GM21717 (cell line): Measurements from ENCODE around the gene KIAA0232.

Source experiments
- ATAC-seq: cut with Tn5 transposase; IDR thresholded peaks from one replicate; pipeline ENCODE4 v1.9.1; 2021; ENCODE audit warnings: mild to moderate bottlenecking, moderate library complexity; ENCODE audit not compliant: unreplicated experiment

Gene KIAA0232

GRCh38 chr4:6912441-6912840, 129.9 kb downstream of the KIAA0232 start:
- no peak for ATAC-seq

DNA sequence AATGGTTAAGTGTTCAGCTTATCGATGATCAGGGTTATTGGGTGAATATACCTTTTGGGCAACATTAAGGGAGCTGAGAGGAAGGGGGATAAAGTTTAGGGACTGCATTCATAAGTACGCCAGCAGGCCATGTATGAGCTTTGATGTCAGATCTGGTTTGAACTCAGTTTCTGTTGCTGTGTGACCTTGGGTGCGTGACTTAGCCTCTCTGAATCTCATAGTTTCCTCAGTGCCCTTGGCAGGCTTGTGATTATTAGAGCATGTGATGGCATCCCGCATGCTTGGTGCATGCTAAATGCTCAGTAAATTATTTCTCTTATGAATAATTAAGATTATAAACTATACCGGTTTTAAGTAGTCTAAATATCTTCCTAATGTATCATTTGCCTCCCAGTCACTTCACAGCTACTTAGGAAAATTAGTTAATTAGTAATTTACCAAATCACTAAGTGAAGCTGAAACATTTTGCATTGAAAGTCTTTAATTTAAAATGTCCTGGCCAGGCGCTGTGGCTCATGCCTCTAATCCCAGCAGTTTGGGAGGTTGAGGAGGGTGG, 130.9 kb downstream of the KIAA0232 start:
- ATAC-seq, result no peak

DNA sequence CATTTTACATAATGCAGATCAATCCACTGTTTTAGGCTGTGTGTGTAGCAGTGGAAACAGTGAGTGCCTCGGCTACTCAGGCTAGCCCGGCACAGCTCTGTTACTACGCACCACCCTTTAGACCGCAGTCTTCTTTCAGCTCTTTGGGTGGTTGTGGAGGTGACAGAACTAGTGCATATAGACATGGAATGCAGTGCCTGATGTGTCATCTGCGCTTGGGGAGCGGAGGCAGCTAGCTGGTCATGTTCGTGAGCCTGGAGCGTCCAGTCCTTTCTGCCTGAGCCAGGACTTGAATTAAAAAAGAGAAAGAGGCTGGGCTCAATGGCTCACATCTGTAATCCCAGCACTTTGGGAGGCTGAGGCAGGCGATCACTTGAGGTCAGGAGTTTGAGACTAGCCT, 131.9 kb downstream of the KIAA0232 start:
- no peak for ATAC-seq

DNA sequence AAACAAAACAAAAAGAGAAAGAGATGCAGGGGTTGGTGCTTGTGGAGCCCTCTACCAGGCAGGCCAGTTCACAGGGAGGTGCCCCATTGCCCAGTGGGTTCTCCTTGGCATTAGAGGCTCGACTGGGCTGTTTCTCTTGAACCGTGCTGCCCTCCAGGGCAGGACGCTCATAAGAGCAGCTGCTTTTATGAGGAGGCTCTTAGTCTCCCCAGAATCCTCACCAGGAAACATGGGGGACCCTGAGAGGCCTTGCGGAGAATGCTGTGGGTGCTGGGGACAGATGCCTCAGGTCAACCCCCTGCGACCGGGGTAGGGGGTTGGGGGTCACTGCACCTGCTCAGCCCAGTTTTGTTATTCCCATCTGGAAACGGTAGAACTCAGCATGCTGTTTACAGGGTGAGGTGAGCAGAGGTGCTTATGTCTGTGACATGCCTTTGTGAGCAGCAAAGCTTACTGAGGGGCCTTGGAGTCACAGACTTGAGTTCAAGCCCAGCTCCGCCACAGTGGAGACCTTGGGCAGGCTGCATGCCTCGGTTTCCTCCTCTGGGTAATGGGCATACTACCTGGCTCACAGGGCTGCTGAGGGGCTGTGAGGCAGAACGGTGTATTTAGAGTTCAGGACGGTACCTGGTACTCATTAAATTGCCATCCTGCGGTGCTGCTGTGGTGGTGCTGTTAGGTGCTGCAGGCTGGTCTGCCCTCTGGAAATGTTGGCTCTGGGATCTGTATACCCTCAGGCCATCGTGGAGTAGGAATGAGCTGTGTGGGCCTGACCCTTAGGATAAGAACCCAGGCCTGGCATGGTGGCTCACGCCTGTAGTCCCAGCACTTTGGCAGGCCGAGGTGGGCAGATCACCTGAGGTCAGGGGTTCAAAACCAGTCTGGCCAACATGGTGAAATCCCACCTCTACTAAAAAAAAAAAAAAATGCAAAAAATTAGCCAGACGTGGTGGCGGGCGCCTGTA, 132.8 kb downstream of the KIAA0232 start:
- no peak for ATAC-seq

GRCh38 chr4:6916069-6916586, 133.6 kb downstream of the KIAA0232 start:
- ATAC-seq, result no peak

- ATAC-seq, result peak; percentile 37
These were observed 134.3 kb downstream of the KIAA0232 start for GRCh38 chr4:6916587-6917460.

GRCh38 chr4:6917461-6918271, 135.1 kb downstream of the KIAA0232 start:
- ATAC-seq, result no peak

- no peak for ATAC-seq
These were observed 135.8 kb downstream of the KIAA0232 start for GRCh38 chr4:6918338-6918737.

GRCh38 chr4:6920171-6920570, 137.6 kb downstream of the KIAA0232 start:
- no peak for ATAC-seq

DNA sequence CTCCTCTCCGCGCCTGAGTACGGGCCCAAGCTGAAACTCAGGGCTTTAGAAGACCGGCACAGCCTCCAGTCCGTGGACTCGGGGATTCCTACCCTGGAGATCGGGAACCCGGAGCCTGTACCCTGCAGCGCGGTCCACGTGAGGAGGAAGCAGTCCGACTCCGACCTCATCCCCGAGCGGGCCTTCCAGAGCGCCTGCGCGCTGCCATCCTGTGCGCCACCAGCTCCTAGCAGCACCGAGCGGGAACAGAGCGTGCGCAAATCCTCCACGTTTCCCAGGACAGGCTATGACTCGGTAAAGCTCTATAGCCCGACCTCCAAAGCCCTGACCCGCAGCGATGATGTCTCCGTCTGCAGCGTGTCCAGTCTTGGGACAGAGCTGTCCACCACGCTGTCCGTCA, 141.0 kb downstream of the KIAA0232 start:
- ATAC-seq, result no peak

DNA sequence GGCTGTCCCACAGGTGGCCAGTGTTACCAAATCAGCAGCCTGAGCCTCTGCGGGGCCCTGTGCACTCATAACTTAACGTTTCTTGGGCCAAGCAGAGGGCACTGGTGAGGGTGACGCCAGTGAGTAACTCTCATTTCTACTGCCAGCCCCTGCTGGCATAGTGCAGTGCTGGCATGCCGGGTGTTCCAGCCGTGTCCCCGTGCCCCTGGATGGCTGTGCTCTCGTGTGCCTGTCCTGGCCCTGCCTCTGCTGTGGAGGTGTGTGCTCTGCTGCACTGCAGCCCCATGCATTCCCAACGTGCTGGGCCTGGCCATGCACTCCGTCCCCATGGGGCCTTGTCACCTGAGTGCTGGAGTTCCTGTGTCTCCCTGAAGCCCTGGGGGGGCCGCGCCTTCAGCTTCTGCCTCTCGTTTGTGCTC, 141.8 kb downstream of the KIAA0232 start:
- ATAC-seq, result no peak

- peak; percentile 70 for ATAC-seq
These were observed 142.9 kb downstream of the KIAA0232 start for GRCh38 chr4:6925357-6925836.

DNA sequence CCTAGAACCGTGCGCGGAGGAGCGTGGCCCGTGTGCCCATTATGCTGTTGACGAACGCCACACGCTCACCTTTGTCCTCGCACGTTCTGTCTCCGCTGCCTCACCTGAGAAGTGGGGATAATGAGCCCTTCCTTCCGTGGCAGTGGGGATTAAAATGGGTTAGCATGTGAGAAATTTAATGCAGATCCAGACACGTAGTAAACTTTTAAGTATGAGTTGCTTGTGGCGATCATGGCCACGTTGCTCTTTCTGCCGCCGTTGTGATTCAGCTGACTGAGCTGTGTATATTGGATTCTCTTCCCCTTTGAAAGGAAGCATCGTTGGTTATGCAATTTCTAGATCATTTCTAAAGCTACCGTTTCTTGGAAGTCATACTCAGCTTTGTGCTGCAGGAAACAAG, 143.6 kb downstream of the KIAA0232 start:
- no peak for ATAC-seq

DNA sequence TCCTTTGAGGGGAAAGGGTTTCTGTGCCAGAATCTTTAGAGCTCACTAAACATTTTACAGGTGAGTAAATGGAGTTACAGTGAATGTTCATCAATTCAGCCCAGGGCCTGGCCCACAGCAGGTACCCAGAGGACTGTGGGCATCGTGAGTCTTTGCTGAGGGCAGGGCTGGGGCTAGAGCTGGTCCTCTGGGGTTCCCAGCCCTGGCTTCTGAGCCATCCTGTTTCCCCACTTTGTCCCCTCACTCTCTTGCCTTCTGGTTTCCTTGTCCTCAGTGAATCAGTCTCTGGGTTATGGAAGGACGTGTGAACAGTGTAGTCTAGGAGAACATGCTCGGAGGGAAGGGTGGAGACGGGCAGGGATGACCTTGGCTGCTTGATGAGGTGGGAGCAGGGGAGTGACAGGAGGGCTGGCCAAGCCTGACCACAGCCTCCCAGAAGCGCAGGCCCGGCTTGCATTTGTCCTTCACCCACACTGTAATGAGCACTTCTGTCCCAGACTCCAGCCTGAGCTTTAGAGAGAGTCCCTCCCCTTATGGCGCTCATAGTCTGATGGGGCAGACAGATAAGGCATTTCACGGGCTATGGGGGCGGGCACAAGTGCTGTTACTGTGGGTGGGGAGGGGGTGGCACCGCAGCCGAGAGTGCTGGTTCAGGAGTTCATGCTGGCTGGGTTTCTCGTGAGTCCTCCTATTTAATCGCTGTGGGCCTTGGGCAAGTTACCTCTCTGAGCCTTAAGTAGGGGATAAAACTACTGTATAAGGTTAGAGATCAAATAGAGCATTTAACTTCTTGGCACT, 144.4 kb downstream of the KIAA0232 start:
- no peak for ATAC-seq

GRCh38 chr4:6928081-6928480, 145.6 kb downstream of the KIAA0232 start:
- ATAC-seq, result no peak

DNA sequence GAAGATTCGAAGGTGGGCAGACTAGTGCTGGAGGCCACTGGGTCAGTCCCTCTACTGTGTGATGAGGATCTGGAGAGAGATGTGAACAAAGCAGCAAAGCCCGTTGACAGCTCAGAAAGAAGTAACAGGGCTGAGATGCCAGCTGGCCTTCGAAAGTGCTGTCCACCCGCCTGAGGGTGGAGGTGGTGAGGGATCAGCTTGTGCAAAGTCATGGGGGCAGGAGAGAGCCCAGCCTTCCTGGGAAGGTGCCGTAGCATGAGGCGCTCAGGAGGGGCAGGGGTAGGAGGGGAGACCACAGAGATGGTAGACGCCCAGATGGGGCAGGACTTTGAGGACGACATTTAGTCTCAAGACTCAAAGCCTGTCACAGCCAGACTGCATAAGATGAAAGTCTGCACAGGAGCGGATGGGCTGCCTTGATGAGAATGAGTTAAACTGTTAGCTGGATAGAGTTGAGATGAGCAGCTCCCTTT, 146.8 kb downstream of the KIAA0232 start:
- no peak for ATAC-seq

DNA sequence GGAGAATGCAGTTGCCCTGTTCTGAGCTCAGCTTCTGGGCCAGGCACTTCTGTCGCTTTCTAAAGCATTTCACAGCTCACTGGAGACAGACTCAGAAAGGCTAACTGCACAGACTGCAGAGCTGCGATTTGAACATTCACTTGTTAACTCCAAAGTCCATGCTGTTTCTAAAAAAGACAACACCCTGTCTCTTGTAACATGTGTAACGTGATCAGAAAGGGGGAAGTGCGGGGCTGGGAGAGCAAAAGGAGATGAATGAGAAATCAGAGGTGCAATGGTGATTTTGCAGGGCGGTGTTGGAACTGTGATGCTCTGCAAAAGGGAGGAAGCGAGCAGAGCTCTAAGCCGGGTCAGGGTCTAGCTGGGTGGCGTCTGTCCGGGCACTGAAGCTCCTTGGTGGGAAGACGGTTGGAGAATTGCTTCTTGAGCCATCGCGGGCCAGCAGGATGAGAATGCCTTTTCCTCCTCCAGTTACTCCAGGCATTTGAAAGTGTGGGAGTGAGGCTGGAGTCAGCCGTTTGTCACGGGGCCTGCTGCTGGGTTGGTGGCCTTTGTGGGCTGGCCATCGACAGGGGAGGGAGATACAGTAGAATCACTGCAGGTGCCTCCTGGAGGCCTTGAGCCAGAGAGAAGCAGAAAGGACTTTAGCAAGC, 147.4 kb downstream of the KIAA0232 start:
- ATAC-seq, result no peak

DNA sequence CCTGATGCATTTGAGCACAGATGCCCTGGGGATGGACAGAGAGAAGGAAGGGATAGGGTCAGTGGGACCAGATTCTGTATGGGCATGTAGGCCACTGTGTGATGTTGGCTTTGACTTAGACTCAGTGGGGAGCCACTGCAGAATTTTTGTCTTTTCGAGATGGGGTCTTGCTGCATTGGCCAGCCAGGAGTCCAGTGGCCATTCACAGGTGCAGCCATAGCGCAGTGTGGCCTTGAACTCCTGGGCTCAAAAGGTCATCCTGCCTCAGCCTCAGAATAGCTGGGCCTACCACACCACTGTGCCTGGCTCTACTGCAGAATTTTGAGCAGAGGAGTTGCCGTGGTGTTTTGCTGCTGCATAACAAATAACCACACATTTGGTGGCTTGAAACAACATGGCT, 149.9 kb downstream of the KIAA0232 start:
- no peak for ATAC-seq

GRCh38 chr4:6932918-6933317, 150.4 kb downstream of the KIAA0232 start:
- no peak for ATAC-seq
